ENCODE measurements around the gene EXOSC5. TPM values are rescaled to one million over a fixed set of nuclear protein-coding genes. Genes with fewer than 3 reads are reported as not detected.
A peak's percentile ranks its signal among the peaks of the same experiment; 100 is the strongest.

EXOSC5 gene
- total and polyA plus RNA-seq, 9 of the 15 experiments (the other 6 are each of a cell fraction or from before 2014, with no cell fraction given): 10.9 to 75.5 (median 37.8) TPM

- TF ChIP-seq ZNF407 (IDR thresholded peaks at IDR 0.05; ENCODE audit: low read depth) (no peak), PRMT5 (CRISPR knock-in tag; IDR thresholded peaks at IDR 0.05) (no peak), MEIS2 (IDR thresholded peaks at IDR 0.05; ENCODE audit: partially characterized antibody) (no peak), FOSL1 (tag; conservative IDR thresholded peaks at IDR 0.05) (0 out of 2 replicates have a peak, but pooled peaks have one; percentile 15), CXXC5 (CRISPR knock-in tag; IDR thresholded peaks at IDR 0.05) (peak; percentile 83), CSDE1 (IDR thresholded peaks at IDR 0.05) (no peak), SAP30 (IDR thresholded peaks at IDR 0.05; ENCODE audit: borderline replicate concordance, insufficient read depth, low read depth, low read length, poor library complexity, severe bottlenecking) (peak; percentile 76), PHTF2 (CRISPR knock-in tag; IDR thresholded peaks at IDR 0.05) (no peak), HEY1 (CRISPR knock-in tag; IDR thresholded peaks at IDR 0.05; ENCODE audit: borderline replicate concordance) (0 out of 2 replicates have a peak, but pooled peaks have one; percentile 57), MXD1 (CRISPR knock-in tag; IDR thresholded peaks at IDR 0.05; ENCODE audit: borderline replicate concordance, poor library complexity, severe bottlenecking) (peak; percentile 53), KHSRP (IDR thresholded peaks at IDR 0.05) (no peak), THRA (IDR thresholded peaks at IDR 0.05) (no peak), POLR2G (IDR thresholded peaks at IDR 0.05; ENCODE audit: low read depth, low read length) (peak; percentile 91), EP300 (IDR thresholded peaks at IDR 0.05; ENCODE audit: low read length) (peak; percentile 62; the same call in 1 of the 2 replicates), CEBPG (CRISPR knock-in tag; IDR thresholded peaks at IDR 0.05) (peak; percentile 89), CEBPG (tag; conservative IDR thresholded peaks at IDR 0.05 in 1 of 2, IDR thresholded peaks at IDR 0.05 in 1 of 2) (peak; percentile 91 to 93)
Measured at GRCh38 chr19:41439441-41440222, 42.5 kb upstream of the EXOSC5 start, which contains the start of gene DMAC2 (continued).
